Measurements from ENCODE around the gene ZNF438. TPM values are rescaled to one million over a fixed set of nuclear protein-coding genes. Genes with fewer than 3 reads are reported as not detected.

Gene ZNF438, protein sequence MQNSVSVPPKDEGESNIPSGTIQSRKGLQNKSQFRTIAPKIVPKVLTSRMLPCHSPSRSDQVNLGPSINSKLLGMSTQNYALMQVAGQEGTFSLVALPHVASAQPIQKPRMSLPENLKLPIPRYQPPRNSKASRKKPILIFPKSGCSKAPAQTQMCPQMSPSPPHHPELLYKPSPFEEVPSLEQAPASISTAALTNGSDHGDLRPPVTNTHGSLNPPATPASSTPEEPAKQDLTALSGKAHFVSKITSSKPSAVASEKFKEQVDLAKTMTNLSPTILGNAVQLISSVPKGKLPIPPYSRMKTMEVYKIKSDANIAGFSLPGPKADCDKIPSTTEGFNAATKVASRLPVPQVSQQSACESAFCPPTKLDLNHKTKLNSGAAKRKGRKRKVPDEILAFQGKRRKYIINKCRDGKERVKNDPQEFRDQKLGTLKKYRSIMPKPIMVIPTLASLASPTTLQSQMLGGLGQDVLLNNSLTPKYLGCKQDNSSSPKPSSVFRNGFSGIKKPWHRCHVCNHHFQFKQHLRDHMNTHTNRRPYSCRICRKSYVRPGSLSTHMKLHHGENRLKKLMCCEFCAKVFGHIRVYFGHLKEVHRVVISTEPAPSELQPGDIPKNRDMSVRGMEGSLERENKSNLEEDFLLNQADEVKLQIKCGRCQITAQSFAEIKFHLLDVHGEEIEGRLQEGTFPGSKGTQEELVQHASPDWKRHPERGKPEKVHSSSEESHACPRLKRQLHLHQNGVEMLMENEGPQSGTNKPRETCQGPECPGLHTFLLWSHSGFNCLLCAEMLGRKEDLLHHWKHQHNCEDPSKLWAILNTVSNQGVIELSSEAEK
- total RNA-seq: 1 to 10 TPM; 3.7 to 8.3 (median 7.3) TPM

DNA sequence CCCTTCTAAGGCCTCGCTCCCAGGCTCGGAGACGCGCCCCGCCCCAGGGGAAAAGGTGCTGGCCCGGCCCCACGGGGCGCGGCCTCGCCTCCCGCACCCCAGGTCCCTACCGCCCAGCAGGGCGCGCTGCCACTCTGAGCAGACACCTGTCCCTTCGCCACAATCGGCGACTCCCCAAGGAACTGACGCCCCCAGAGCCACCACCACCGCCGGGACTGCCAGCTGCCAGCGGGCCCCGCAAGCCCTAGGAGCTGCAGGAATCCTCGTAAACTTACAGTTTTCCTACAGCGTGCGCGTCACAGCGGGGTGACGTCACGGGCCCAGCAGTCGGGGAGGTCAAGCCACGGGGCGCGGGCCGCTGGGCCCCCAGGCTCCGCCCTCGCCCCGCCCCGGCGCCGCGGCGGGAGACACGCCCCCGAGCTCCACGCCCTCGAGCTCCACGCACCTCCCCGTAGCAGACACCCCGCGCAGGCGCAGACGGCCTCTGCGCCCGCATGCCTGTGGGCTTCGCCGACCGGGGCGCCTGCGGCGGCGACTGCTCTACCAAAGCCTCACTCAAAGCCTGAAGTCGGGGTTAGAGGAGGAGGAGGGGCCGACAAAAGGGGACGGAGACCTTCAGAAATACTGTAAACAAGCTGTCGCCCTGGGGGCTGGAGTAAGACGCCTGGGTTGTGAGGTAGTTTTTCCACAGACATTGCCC lies at the start of gene ZNF438:
TSS of gene ZNF438 (minus strand) at position 308 of the 700 bp plus-strand sequence. CDS start 154,831 bp downstream, outside the sequence.
- TF ChIP-seq, protein P1, sequence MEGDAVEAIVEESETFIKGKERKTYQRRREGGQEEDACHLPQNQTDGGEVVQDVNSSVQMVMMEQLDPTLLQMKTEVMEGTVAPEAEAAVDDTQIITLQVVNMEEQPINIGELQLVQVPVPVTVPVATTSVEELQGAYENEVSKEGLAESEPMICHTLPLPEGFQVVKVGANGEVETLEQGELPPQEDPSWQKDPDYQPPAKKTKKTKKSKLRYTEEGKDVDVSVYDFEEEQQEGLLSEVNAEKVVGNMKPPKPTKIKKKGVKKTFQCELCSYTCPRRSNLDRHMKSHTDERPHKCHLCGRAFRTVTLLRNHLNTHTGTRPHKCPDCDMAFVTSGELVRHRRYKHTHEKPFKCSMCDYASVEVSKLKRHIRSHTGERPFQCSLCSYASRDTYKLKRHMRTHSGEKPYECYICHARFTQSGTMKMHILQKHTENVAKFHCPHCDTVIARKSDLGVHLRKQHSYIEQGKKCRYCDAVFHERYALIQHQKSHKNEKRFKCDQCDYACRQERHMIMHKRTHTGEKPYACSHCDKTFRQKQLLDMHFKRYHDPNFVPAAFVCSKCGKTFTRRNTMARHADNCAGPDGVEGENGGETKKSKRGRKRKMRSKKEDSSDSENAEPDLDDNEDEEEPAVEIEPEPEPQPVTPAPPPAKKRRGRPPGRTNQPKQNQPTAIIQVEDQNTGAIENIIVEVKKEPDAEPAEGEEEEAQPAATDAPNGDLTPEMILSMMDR (IDR thresholded peaks at IDR 0.05): peak; percentile 59 to 92 (median 82)
- TF ChIP-seq POLR2A (IDR thresholded peaks at IDR 0.05): peak; percentile 48 to 61

DNA sequence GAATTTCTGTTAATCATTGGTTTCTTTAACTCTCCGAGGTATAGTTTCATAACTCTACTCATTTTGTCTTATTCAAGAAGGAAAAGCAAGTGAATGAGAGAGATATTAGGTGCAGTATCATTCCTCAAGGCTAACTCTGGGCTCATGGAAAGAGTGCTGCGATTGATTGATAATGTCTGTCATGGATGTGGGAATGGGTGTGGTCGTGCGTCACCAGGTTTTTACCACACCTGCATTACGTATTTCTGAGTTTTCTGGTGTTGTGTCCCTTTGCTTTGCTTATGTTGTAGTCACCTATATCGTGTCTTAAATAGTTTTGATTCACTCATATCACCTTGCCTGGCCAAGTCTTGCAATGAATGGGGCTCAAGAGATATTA lies 44.9 kb upstream of the ZNF438 start:
- no peak overlapping the region for H3K27ac ChIP-seq
- DNase-seq: no peak
- TF ChIP-seq, protein P1 (IDR thresholded peaks at IDR 0.05): no peak
- no peak for TF ChIP-seq POLR2A (IDR thresholded peaks at IDR 0.05)
- no peaks in the 10 kb centered on the region for H3K4me1 ChIP-seq
- no peaks in the 10 kb centered on the region for H3K27me3 ChIP-seq
- no peak overlapping the region for H3K4me3 ChIP-seq
- no peaks in the 10 kb centered on the region for H3K36me3 ChIP-seq
- H3K9me3 ChIP-seq: no peaks in the 10 kb centered on the region

More for the DNA sequence above, at the start of gene ZNF438:
- peak within 1 kb of the TSS; percentile 63 to 91 (median 72) for H3K4me3 ChIP-seq
- peak; percentile 91 to 98 (median 97) for DNase-seq
- H3K36me3 ChIP-seq: no peaks in the 10 kb centered on the region
- peaks cover 0 to 4% (median 0%) of the 10 kb centered on the region in 4 donors for H3K4me1 ChIP-seq
- H3K9me3 ChIP-seq: no peaks in the 10 kb centered on the region
- peak within 1 kb of the TSS; percentile 96 to 100 (median 98) for H3K27ac ChIP-seq
- H3K27me3 ChIP-seq: no peaks in the 10 kb centered on the region

DNA sequence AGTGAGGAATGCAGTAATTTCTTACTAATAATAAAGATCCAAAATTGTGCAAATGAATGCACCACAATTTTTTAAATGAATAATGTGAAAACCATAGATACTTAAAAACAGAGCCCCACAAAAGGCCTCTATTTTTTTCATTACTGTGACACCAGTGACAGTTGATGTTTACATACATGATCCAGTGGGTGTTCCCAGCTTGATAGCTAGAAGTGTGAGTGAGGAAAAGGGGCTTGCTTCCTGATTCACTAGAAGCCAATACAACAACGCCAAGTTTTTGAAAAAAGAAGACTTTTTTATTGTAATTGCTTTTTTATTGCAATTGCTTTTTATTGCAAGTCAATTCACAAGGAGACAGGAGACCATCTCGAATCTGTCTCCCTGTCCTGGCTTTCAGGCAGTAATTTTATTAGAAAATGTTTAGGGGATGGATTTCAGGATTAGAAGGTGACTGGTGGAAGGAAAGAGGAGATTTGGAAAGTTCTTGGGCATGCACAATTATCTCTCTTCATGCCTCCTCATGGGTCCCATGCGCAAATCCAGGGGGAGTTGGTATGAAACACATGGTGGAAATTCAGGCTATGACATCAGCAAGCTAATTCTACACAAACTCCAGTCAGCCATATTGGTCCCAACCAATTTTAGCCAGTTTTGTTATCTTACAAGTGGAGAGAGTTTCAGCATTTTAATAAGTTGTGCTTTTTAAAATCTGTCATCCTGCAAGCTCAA lies 44.4 kb upstream of the ZNF438 start:
- DNase-seq: no peak
- Histone ChIP-seq H3K4me1 (no peaks in the 10 kb centered on the region), H3K27ac (no peak overlapping the region), H3K27me3 (no peaks in the 10 kb centered on the region), H3K4me3 (no peak overlapping the region), H3K9me3 (no peaks in the 10 kb centered on the region), H3K36me3 (no peaks in the 10 kb centered on the region)
- no peak for TF ChIP-seq POLR2A (IDR thresholded peaks at IDR 0.05)
- TF ChIP-seq, protein P1 (IDR thresholded peaks at IDR 0.05): no peak

DNA sequence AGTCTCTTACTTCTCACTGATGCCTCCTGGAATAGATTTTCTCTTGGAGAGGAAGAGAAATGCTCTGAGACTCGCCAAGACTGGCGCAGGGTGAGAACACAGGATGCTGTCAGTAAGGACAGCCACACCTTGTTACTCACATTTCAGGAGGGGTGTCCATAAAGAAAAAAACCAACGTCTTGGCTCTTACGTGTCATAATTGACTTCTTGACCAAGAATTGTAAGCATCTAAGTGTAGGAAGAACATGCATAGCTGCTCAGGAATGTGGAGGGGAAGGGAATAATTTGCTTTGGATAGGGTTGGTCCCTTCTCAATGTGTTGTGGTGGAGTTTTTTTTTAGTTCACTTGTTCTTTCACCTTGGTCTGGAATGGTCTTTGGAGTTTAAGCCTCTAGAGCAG lies 43.8 kb upstream of the ZNF438 start:
- DNase-seq: no peak
- Histone ChIP-seq H3K27ac (no peak overlapping the region), H3K4me3 (no peak overlapping the region), H3K4me1 (no peaks in the 10 kb centered on the region), H3K27me3 (no peaks in the 10 kb centered on the region), H3K9me3 (no peaks in the 10 kb centered on the region), H3K36me3 (no peaks in the 10 kb centered on the region)
- TF ChIP-seq, protein P1 (IDR thresholded peaks at IDR 0.05): no peak
- no peak for TF ChIP-seq POLR2A (IDR thresholded peaks at IDR 0.05)

DNA sequence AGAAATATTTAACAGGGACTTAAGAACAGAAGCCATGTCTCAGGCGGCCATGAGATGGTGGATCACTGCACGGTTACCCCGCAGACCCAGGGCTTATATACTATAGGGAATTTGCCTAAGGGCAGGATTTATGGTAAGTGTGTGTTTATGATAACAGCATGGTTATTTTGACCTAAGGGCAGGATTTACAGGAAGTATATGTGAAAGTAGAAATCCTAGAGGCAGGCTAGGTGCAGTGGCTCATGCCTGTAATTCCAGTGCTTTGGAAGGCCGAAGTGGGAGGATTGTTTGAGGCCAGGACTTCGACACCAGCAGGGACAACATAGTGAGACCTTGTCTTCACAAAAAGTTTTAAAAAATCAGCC lies 43.0 kb upstream of the ZNF438 start:
- no peak for DNase-seq
- H3K9me3 ChIP-seq: no peaks in the 10 kb centered on the region
- H3K4me1 ChIP-seq: no peaks in the 10 kb centered on the region
- no peaks in the 10 kb centered on the region for H3K27me3 ChIP-seq
- no peaks in the 10 kb centered on the region for H3K36me3 ChIP-seq
- TF ChIP-seq, protein P1 (IDR thresholded peaks at IDR 0.05): no peak
- TF ChIP-seq POLR2A (IDR thresholded peaks at IDR 0.05): no peak
- no peak overlapping the region for H3K27ac ChIP-seq
- no peak overlapping the region for H3K4me3 ChIP-seq

Data from Peyer's patch (tissue), 4 donors.